Osteoblast (primary cell): ENCODE measurements around the gene F2RL2. TPM values are rescaled to one million over a fixed set of nuclear protein-coding genes. Genes with fewer than 3 reads are reported as not detected.
"Not testable (repeated sequence)": the region's sequence is repeated elsewhere in the genome, so short reads cannot be mapped to it uniquely, and the experiment has no call there.

Source experiments
- DNase-seq: peaks from one replicate; pipeline ENCODE4 v3.0.0; 2011; ENCODE audit warnings: low spot score, mixed read lengths; ENCODE audit not compliant: insufficient read length; ENCODE audit errors: missing footprints
- H2AFZ ChIP-seq: 2 replicates; pipeline ENCODE4 v1.6.0; 2011; ENCODE audit warnings: mild to moderate bottlenecking, low read length
- H3K27ac ChIP-seq: 2 replicates; pipeline ENCODE4 v1.5.1; 2011; ENCODE audit warnings: mild to moderate bottlenecking, low read depth, low read length, moderate library complexity
- H3K27me3 ChIP-seq: 2 replicates; pipeline ENCODE4 v1.6.0; 2012; ENCODE audit warnings: mild to moderate bottlenecking, control low read depth, inconsistent platforms, low read length, moderate library complexity; ENCODE audit not compliant: insufficient read depth
- H3K36me3 ChIP-seq: 2 replicates; pipeline ENCODE4 v1.5.1; 2011; ENCODE audit warnings: mild to moderate bottlenecking, low read length, control low read depth, moderate library complexity; ENCODE audit not compliant: insufficient read depth
- H3K4me1 ChIP-seq: 2 replicates; pipeline ENCODE4 v1.5.1; 2011; ENCODE audit warnings: mild to moderate bottlenecking, low read length, control low read depth, moderate library complexity; ENCODE audit not compliant: insufficient read depth
- H3K4me2 ChIP-seq: 2 replicates; pipeline ENCODE4 v1.6.0; 2011; ENCODE audit warnings: mild to moderate bottlenecking, low read length; ENCODE audit not compliant: insufficient read depth
- H3K4me3 ChIP-seq: fragments of 200-600 bp; sonication (generic); 3 replicates; pipeline ENCODE4 v1.5.1; 2012; ENCODE audit warnings: mild to moderate bottlenecking, low read length, inconsistent platforms; ENCODE audit not compliant: insufficient read depth
- H3K79me2 ChIP-seq: 2 replicates; pipeline ENCODE4 v1.6.0; 2012; ENCODE audit warnings: mild to moderate bottlenecking, low read length, control low read depth, inconsistent platforms; ENCODE audit not compliant: insufficient read depth
- H3K9me3 ChIP-seq: 2 replicates; pipeline ENCODE4 v1.5.1; 2011; ENCODE audit warnings: low read depth, low read length, control low read depth
- H4K20me1 ChIP-seq: 2 replicates; pipeline ENCODE4 v1.6.0; 2012; ENCODE audit warnings: mild to moderate bottlenecking, low read length, control low read depth; ENCODE audit not compliant: insufficient read depth
- total RNA-seq: library from RNA; depleted of rRNA; stranded (reverse); fragments of >200 nt; gene quantifications from 2 replicates; pipeline ENCODE4 v1.2.3, GENCODE V29; 2012
- TF ChIP-seq, protein P1 (sequence below): IDR thresholded peaks from 2 replicates; pipeline ENCODE4 v1.5.1; 2011; ENCODE audit warnings: mild to moderate bottlenecking, low read depth, low read length, moderate library complexity; ENCODE audit errors: extremely low read depth

F2RL2 gene
- total RNA-seq, 1 donor = 1.1 TPM

DNA sequence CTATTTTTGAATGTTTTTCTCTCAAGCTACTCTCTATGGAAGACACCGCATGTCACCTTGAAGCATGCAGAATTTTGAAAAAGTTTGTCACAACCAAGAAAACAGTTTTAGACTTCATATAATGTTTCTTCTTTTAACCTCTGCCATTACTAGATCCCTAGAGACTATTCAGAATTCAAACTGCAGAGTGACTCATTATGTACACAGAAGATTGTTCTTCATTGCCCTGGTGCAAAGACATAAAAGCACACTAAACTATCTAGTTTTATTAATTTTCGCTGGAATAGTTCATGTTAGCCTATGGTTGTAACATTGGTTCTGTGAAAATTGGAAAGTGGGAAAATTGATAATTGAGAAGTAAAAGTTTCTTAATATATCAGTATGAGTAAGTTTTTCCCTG, 18.4 kb downstream of the F2RL2 start:
- no peaks in the 10 kb centered on the region for H4K20me1 ChIP-seq
- no peak overlapping the region for H3K4me3 ChIP-seq
- TF ChIP-seq, protein P1, sequence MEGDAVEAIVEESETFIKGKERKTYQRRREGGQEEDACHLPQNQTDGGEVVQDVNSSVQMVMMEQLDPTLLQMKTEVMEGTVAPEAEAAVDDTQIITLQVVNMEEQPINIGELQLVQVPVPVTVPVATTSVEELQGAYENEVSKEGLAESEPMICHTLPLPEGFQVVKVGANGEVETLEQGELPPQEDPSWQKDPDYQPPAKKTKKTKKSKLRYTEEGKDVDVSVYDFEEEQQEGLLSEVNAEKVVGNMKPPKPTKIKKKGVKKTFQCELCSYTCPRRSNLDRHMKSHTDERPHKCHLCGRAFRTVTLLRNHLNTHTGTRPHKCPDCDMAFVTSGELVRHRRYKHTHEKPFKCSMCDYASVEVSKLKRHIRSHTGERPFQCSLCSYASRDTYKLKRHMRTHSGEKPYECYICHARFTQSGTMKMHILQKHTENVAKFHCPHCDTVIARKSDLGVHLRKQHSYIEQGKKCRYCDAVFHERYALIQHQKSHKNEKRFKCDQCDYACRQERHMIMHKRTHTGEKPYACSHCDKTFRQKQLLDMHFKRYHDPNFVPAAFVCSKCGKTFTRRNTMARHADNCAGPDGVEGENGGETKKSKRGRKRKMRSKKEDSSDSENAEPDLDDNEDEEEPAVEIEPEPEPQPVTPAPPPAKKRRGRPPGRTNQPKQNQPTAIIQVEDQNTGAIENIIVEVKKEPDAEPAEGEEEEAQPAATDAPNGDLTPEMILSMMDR = no peak
- no peak overlapping the region for H2AFZ ChIP-seq
- H3K27ac ChIP-seq = no peak overlapping the region
- DNase-seq = no peak
- no peaks in the 10 kb centered on the region for H3K36me3 ChIP-seq
- no peaks in the 10 kb centered on the region for H3K79me2 ChIP-seq
- H3K27me3 ChIP-seq = no peaks in the 10 kb centered on the region
- H3K4me2 ChIP-seq = peak overlapping the region; percentile 10
- peaks cover 24% of the 10 kb centered on the region for H3K4me1 ChIP-seq
- no peaks in the 10 kb centered on the region for H3K9me3 ChIP-seq

DNA sequence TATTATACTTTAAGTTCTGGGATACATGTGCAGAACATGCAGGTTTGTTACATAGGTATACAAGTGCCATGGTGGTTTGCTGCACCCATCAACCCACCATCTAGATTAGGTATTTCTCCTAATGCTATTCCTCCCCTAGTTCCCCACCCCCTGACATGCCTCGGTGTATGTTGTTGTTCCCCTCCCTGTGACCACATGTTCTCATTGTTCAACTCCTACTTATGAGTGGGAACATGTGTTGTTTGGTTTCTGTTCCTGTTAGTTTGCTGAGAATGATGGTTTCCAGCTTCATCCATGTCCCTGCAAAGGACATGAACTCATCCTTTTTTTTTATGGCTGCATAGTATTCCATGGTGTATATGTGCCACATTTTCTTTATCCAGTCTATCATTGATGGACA, 19.2 kb downstream of the F2RL2 start:
- H3K36me3 ChIP-seq, H3K4me2 ChIP-seq, H3K27me3 ChIP-seq, H3K27ac ChIP-seq, H3K4me3 ChIP-seq, DNase-seq, H2AFZ ChIP-seq, H4K20me1 ChIP-seq, H3K9me3 ChIP-seq, H3K79me2 ChIP-seq: not testable (repeated sequence)
- H3K4me1 ChIP-seq = peaks cover 24% of the 10 kb centered on the region

DNA sequence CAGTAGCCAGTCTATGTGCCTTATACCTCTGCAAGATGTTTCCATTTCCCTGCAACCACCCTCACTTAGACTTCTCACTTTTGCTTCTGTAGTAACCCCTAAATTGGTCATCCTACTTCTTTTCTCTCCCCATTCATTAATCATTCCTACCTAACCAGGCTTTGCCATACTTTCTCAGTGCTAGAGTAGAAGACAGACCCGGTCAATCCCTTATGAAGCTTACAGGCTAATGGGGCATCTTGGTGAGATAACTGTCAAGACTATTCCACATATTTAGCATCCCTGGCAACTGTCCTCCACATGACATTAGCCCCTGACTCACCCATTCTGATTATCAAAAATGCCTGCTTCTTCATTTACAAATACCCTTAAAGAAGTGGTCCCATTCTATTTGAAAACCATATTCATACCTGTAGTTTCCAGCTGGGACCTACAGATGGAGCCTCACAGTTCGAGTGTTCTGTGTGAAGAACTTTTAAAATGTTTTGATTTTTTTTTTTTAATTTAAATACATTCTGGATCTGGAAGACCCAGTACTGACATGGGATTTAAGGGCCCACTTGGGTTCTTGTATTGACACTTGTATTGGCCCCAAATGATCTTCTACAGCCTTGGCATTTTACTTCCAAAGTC, 21.0 kb downstream of the F2RL2 start:
- no peak for DNase-seq
- H3K27me3 ChIP-seq = no peaks in the 10 kb centered on the region
- no peak overlapping the region for H3K27ac ChIP-seq
- no peak overlapping the region for H2AFZ ChIP-seq
- no peaks in the 10 kb centered on the region for H3K9me3 ChIP-seq
- H3K36me3 ChIP-seq = no peaks in the 10 kb centered on the region
- no peak overlapping the region for H3K4me2 ChIP-seq
- H3K4me3 ChIP-seq = no peak overlapping the region
- TF ChIP-seq, protein P1 = peak; percentile 63
- no peaks in the 10 kb centered on the region for H4K20me1 ChIP-seq
- no peaks in the 10 kb centered on the region for H3K79me2 ChIP-seq
- H3K4me1 ChIP-seq = peaks cover 19% of the 10 kb centered on the region

DNA sequence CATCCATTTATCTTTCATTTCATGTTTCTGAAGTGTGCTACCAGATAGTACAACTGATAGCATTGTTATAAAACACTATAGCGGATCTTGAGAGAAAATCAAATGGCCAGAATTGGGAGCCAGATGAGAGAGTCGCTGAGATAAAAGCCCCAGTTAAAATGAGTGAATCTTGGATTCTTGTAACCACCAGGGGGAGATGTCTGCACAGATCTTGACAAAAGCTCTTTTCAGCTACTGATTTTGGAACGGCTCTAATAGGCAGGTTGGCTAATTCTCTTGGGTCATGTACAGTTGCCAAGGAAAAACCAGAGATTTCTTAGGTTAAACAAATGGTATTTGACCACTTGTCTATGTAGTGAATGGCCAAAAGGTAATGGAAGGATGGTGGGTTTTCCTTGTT, 21.7 kb downstream of the F2RL2 start:
- H3K27me3 ChIP-seq = no peaks in the 10 kb centered on the region
- no peak overlapping the region for H3K4me2 ChIP-seq
- no peaks in the 10 kb centered on the region for H3K79me2 ChIP-seq
- no peak overlapping the region for H2AFZ ChIP-seq
- H3K36me3 ChIP-seq = no peaks in the 10 kb centered on the region
- no peaks in the 10 kb centered on the region for H3K9me3 ChIP-seq
- H3K27ac ChIP-seq = no peak overlapping the region
- no peak overlapping the region for H3K4me3 ChIP-seq
- TF ChIP-seq, protein P1 = peak; percentile 74
- H3K4me1 ChIP-seq = peaks cover 12% of the 10 kb centered on the region
- DNase-seq = peak; percentile 75
- H4K20me1 ChIP-seq = no peaks in the 10 kb centered on the region
